OCI-LY7 (cell line): Measurements from ENCODE around the gene CTBP1.

ENCODE experiments used
- CTCF ChIP-seq: fragments of 200-600 bp; sonication (generic); conservative IDR thresholded peaks from 2 replicates; pipeline ENCODE4 v1.5.1; 2014; ENCODE audit warnings: mild to moderate bottlenecking, antibody characterized with exemption, low read length, moderate library complexity, mixed read lengths
- EZH2phosphoT487 ChIP-seq: fragments of 200-600 bp; sonication (generic); IDR thresholded peaks from 2 replicates; pipeline ENCODE4 v1.6.1; 2018; ENCODE audit warnings: low read depth, borderline replicate concordance, mild to moderate bottlenecking, mixed run types, antibody characterized with exemption, low read length, moderate library complexity, mixed read lengths

GRCh38 chr4:1266881-1267763, 18.2 kb upstream of the CTBP1 start:
- TF ChIP-seq CTCF (no peak), EZH2phosphoT487 (no peak)
